Stomach (tissue), 4 donors: ENCODE results near the gene ESR2.

ENCODE experiments used
- CTCF ChIP-seq, 7 experiments: fragments of 450-650 bp in 4 of 7; fragments of 200-600 bp in 3 of 7; sonication (generic) in 3 of 7; IDR thresholded peaks; one replicate each; pipeline ENCODE4 v1.5.1; 2016 to 2019; ENCODE audit warnings: antibody characterized with exemption in 7 of 7, control low read depth in 2 of 7, mild to moderate bottlenecking in 1 of 7
- POLR2A ChIP-seq, 4 donors: fragments of 450-650 bp; IDR thresholded peaks; one replicate each; pipeline ENCODE4 v1.6.1; 2016; ENCODE audit warnings: antibody characterized with exemption in 4 of 4, control low read depth in 2 of 4, mild to moderate bottlenecking in 1 of 4, moderate library complexity in 1 of 4

DNA sequence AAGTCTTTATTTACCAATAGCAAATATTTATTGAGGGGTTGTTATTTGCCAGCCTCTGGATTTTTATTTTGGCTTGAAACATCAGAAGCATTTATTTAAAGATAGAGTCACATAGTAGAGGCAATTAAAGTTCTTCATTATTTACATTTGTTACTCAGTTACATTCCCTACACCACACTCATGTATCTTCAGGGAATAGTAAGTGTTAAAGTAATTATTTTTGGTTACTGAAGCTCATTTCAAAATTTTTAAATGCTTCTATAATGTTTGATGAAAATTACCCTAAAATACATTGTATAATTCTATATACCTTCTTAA, 205.6 kb downstream of the ESR2 start:
- TF ChIP-seq CTCF (IDR thresholded peaks at IDR 0.05) = no peak
- no peak for TF ChIP-seq POLR2A (IDR thresholded peaks at IDR 0.05)
